Cerebellar cortex (tissue), 1 donor: ENCODE data around the gene P2RY12.

Source experiments
- DNase-seq: peaks from one replicate; pipeline ENCODE4 v3.0.0-alpha.2; 2015; ENCODE audit warnings: low spot score

P2RY12 gene

GRCh38 chr3:151346292-151346691, 38.3 kb downstream of the P2RY12 start:
- no peak for DNase-seq

GRCh38 chr3:151345859-151346258, 38.7 kb downstream of the P2RY12 start:
- no peak for DNase-seq

GRCh38 chr3:151331696-151332095, 52.9 kb downstream of the P2RY12 start:
- no peak for DNase-seq

DNA sequence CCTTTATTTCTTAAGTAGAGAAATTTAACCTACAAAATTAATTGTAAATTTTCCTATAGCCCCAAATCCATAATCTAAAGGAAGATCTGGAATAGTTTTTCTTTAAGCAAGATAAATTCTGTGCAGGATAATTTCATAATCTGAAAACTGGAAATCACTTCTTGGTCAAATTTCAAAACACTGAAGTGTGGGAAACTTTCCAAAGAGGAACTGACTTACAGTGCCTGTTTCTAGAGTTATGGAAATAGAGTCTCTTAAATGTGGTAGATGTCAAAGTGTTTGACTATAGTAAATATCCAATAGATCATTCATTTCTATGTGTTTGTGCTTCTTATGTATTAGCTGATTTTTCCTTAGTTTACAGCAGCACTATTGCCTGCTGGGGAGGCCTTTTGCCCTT, 53.7 kb downstream of the P2RY12 start:
- DNase-seq = no peak

GRCh38 chr3:151330379-151330778, 54.2 kb downstream of the P2RY12 start:
- no peak for DNase-seq

- DNase-seq = no peak
Measured at GRCh38 chr3:151329363-151329762, 55.2 kb downstream of the P2RY12 start, which contains the start of gene P2RY13. TSS of gene P2RY13 (minus strand) at chr3:151329549. CDS start at chr3:151329528, 21 bp downstream.

GRCh38 chr3:151328298-151328995, 56.1 kb downstream of the P2RY12 start:
- peak; percentile 10 for DNase-seq

GRCh38 chr3:151327571-151328198, 56.9 kb downstream of the P2RY12 start:
- DNase-seq = peak; percentile 13

DNA sequence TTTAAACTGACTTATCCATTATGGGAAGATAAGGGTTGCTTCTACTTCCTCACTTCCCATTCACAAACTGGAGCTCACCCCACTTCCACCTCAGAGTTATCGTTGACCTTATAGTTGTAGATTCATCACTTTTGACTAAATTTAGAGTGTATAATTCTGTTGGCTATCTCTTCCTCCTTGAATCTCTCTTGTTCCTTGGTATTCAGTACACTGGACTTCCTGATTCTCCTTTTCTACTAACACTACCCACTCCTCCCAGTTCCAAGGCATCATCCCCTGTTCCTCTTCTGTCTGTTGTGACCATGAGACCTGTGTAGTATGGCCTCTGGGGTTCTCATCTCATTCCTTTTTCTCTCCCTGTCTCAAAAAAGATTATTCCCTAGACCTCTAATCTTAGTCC, 62.0 kb downstream of the P2RY12 start:
- no peak for DNase-seq

DNA sequence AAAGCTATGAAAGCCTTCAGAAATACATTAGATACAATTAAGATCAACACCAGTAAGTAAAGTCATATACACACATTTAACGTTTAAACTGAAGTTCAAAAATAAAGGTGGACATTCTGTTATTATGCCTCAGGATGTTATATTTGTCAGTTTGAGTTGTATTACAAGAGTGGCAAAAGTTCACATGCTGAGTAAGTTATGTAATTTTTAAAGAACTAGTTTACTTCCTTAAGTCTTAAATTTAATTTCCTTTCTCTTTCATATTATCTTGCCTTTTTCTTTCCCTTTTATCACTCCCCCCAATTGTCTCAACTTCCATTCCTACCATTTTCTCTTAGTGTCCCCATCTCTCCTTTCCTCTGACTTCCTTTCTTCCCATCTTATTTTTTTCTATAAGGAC, 63.0 kb downstream of the P2RY12 start:
- no peak for DNase-seq

GRCh38 chr3:151320131-151320530, 64.4 kb downstream of the P2RY12 start:
- DNase-seq = no peak

- DNase-seq = no peak
Measured at GRCh38 chr3:151319628-151320027, 64.9 kb downstream of the P2RY12 start.

DNA sequence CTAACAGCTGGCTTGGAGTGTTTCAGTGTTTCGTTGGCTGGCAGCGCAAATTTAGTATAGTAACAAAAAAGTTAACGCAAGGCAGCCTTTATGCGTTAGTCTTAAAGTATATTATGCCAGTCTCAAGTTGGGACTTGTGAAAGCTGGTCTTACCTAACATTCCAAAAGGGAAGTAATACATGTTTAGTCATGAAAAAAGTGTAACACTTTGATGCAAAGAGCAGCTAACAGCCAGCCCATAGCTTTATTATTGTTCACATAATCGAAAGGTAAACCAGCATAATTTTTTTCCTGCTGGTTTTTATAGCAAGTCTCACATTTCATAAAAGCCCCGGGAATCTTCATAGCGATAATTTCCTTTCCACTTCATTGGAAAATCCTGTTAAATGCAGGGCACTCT, 65.6 kb downstream of the P2RY12 start:
- DNase-seq = no peak

DNA sequence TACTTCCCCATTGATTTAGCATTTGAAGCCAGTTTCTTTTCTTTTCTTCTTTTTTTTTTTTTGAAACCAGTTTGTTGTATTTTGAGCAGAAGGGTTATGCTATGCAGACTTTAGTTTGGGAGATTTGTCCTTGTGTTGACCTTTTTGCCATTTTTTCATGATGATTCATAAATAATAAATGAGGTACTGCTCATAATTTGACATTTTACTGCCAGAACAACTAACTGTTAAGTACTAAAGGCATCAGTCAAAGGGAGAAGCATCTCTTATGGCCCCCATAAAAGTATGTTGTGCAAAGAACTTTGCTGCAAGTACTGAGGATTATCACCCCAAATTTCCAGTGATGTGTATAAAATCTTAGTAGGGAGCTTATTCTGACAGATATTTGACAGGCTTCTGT, 66.2 kb downstream of the P2RY12 start:
- DNase-seq = no peak

- DNase-seq = no peak
Measured at GRCh38 chr3:151316267-151316991, 68.1 kb downstream of the P2RY12 start, which contains the start of gene GPR87. TSS of gene GPR87 (minus strand) at chr3:151316820. CDS start at chr3:151300100, 16,720 bp downstream.

DNA sequence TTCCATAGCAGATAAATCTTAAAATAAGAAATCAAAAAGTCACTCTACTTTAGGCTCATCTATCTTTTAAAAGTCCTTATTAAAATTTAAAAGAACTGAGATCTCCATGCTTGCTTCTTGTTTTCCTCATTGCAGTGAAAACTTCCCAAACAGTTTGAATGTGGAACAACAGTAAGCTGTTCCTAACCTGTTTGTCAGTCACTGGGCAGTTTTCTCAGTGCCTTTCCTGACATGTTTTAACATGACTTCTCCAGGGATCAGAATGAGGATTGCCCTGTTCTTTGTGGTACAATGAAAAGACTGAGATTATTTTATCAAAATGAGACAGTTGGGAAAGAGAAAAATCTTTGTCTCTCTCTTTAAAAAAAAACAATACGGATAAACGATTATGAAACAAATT, 68.7 kb downstream of the P2RY12 start:
- DNase-seq = no peak

DNA sequence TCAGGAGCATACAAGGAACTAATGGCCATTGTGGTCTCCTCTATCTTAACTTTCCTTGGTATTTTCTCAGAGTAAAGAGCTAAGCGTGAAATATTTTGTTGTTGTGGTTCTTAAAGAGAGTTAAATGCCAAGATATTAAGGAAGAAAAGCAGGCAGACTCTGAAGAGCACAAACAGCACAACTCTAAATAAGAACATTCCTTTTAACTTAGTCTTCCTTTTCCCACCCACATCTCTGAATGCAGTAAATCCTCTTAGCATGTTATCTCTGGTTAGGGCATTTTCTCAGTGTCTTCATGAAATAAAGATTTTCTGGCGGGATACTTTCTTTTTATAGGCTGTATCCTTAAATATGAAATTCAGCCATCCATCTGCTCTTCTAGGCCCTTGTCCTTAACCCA, 69.4 kb downstream of the P2RY12 start:
- DNase-seq = no peak

DNA sequence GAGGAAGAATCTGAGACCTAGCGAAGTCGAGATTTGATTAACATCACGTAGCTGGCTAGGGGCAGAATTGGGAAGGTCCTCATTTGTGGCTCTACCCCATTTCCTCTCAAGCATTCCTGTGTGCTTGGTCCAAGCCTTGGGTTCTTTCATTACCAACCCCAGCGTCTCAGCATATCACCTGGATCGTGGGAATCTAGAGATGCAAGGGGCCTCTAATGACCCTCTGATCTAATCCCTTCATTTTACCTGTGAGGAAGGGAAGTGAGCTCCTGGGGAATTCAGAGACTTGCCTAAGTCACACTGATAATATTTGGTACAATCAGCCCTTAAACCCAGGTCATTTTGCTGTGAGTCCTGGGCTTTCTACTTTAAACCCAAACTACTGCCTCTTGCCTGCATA, 70.0 kb downstream of the P2RY12 start:
- DNase-seq = no peak

DNA sequence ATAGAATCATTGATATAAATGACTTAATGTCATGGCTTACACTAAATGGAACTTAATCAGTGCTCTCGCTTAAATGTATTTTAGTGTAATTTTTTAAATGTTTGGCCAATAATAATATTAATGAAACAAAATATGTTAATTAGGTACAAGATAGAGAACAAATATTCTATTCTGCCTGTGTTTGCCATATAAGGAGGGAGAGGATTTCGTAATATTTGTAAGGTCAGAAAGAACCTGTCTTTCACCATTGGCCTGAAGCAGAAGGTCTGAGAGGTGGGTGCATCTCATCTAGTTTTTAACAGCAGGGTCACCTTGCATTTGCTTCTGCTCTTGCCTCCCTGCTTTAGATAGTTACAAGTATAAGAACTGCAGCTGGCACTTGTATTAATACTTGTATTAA, 70.4 kb downstream of the P2RY12 start:
- no peak for DNase-seq

- DNase-seq = no peak
Measured at GRCh38 chr3:151312972-151313371, 71.6 kb downstream of the P2RY12 start.

- no peak for DNase-seq
Measured at GRCh38 chr3:151309566-151309965, 75.0 kb downstream of the P2RY12 start.

DNA sequence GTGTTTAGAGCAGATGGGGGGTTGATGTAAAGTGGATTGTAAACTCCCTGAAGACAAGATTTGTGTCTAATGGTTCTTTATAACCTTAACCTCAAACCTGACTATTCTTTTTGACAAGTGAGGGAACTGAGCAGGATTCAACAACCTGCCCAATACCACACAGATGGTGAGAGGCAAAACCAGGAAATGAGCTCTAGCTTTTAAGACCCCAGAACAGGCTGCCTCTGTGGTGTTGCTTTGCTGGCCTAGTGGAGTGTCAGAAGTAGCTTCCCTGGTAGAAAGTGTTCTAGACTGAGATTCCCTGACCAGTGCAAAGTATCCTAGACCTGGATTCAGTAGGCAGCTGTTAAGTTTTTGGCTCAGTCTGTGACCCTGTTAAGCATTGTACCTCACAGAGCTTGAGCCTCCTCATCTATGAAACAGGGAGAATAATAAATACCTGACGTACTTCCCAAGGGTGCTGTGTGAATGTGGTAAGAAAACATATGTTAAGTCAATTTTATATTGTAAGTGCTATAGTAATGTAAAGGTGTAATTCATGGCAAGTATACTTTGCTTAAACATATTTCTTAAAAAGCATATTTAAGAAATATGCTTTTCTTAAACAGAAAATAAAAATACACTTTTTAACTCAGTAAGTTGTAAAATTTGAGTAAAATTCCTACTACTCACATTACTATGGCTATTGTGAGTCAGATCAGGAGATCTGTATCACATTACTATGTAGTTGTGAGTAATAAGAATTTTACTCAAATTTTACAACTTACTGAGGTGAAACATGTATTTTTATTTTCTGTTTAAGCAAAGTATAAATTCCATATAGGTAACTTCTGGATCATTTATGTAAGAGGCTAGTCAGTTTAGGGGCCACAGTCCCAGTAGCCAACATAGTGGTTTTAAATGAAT, 76.7 kb downstream of the P2RY12 start:
- no peak for DNase-seq
